ENCODE data around the gene RNASE2. TPM values are rescaled to one million over a fixed set of nuclear protein-coding genes. Genes with fewer than 3 reads are reported as not detected.

RNASE2 gene
- total RNA-seq (ENCODE audit: low replicate concordance), result not detected in 2 replicates

GRCh38 chr14:20954736-20955537, at the start of gene RNASE2:
Gene RNASE2 (plus strand): TSS chr14:20955487. CDS start chr14:20955772, 285 bp downstream.

GRCh38 chr14:20989787-20990600, 34.7 kb downstream of the RNASE2 start, which contains the start of gene METTL17:
Gene METTL17 (plus strand): TSS chr14:20989980. CDS start chr14:20990003, 23 bp downstream.

GRCh38 chr14:20998674-20999366, 43.5 kb downstream of the RNASE2 start, which contains the start of gene SLC39A2:
Gene SLC39A2 (plus strand): TSS chr14:20999293. CDS start chr14:20999447, 154 bp downstream.

Other genes with a start within 250 kb of the RNASE2 start
- gene EDDM3A, start 209.6 kb upstream of the RNASE2 start, total RNA-seq (ENCODE audit: low replicate concordance), result not detected in 2 replicates
- not detected in 2 replicates for gene EDDM3B, start 187.1 kb upstream of the RNASE2 start, total RNA-seq (ENCODE audit: low replicate concordance)
- not detected in 2 replicates for gene RNASE6, start 174.2 kb upstream of the RNASE2 start, total RNA-seq (ENCODE audit: low replicate concordance)
- 0.75 and 0.82 TPM in 2 replicates for gene RNASE1, start 152.6 kb upstream of the RNASE2 start, total RNA-seq (ENCODE audit: low replicate concordance)
- not detected in 2 replicates for gene RNASE3, start 64.1 kb upstream of the RNASE2 start, total RNA-seq (ENCODE audit: low replicate concordance)
- 19.3 and 27.7 TPM in 2 replicates for gene METTL17, start 34.5 kb downstream of the RNASE2 start, total RNA-seq (ENCODE audit: low replicate concordance)
- 1.3 TPM in 1 of 2 replicates, not detected in the other for gene SLC39A2, start 43.8 kb downstream of the RNASE2 start, total RNA-seq (ENCODE audit: low replicate concordance)
- 1.9 and 2.3 TPM in 2 replicates for gene NDRG2, start 69.6 kb downstream of the RNASE2 start, total RNA-seq (ENCODE audit: low replicate concordance)
- gene TPPP2, start 74.7 kb downstream of the RNASE2 start, total RNA-seq (ENCODE audit: low replicate concordance), result not detected in 2 replicates
- not detected in 2 replicates for gene RNASE13, start 79.3 kb downstream of the RNASE2 start, total RNA-seq (ENCODE audit: low replicate concordance)
- gene RNASE7, start 86.9 kb downstream of the RNASE2 start, total RNA-seq (ENCODE audit: low replicate concordance), result not detected in 2 replicates
- gene RNASE8, start 102.3 kb downstream of the RNASE2 start, total RNA-seq (ENCODE audit: low replicate concordance), result not detected in 2 replicates
- 26.4 and 32.6 TPM in 2 replicates for gene ARHGEF40, start 114.8 kb downstream of the RNASE2 start, total RNA-seq (ENCODE audit: low replicate concordance)
- gene ZNF219, start 143.2 kb downstream of the RNASE2 start, total RNA-seq (ENCODE audit: low replicate concordance), result 1.8 and 2.3 TPM in 2 replicates
- gene TMEM253, start 145.6 kb downstream of the RNASE2 start, total RNA-seq (ENCODE audit: low replicate concordance), result 0.08 TPM in 1 of 2 replicates, not detected in the other
- gene OR5AU1, start 200.6 kb downstream of the RNASE2 start, total RNA-seq (ENCODE audit: low replicate concordance), result not detected in 2 replicates

Data from smooth muscle cell of the coronary artery (primary cell).